GM12801 (cell line): ENCODE data around the gene TBRG4.

Source experiments
- CTCF ChIP-seq: IDR thresholded peaks from one replicate; pipeline ENCODE4 v1.5.1; 2011; ENCODE audit warnings: control low read depth; ENCODE audit not compliant: insufficient read length; ENCODE audit errors: extremely low read depth

TBRG4 gene

DNA sequence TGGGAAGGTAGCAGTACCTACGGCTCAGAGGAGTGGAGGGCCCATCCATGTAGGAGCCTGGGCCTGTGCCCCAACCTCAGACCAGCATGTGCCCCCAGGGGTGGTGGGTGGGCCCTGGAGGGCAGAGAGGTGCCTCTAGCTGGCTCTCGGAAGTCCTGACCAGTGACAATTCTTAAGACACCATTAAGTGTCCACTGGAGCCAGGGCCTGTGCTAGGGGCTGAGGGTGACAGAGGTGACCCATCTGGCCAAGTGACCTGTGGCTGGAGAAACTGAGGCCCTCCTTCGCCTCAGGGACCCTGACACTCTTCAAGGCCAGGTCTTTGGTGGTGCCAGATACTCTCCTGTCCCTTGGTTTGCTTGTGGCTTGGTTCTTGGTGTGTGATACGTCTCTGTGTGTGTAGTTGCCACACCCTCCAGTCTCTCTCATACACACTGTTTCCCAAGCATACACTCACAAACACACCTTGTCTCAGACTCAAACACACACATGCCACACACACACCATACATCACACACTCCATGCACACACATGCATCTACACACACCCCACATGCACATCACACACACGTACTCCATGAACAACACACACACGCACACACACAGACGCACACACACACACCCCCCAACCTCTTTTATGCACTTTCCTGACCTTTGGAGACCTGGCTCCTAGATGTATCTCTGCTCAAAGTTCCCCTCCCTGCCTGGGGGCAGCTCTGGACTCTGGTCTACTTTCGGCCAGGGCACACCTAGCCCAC lies 45.2 kb upstream of the TBRG4 start:
- TF ChIP-seq CTCF = no peak

GRCh38 chr7:45155941-45156340 lies 44.4 kb upstream of the TBRG4 start:
- no peak for TF ChIP-seq CTCF

DNA sequence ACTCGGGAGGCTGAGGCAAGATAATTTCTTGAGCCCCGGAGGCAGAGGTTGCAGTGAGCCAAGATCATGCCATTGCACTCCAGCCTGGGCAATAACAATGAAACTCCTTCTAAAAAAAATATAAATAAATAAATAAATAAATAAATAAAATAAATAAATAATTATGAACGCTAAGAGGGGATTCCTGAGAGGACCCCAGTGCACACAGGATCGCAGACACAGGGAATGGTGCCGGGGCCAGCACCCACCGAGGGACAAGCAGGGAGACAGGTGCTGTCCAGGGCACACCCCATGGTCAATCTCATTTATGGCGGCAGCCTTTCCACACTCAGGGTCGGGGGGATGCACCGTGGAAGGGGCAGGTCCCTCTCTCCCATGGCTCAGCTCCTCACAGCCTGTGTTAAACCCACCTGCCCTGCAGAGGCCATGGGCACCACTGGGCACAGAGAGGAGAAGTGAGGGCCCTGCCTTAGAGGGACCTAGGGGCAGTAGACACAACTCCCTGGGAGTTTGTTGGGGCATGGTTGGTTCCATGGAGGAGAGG lies 43.9 kb upstream of the TBRG4 start:
- no peak for TF ChIP-seq CTCF

- no peak for TF ChIP-seq CTCF
Observed at GRCh38 chr7:45153233-45153632, 41.7 kb upstream of the TBRG4 start.

- TF ChIP-seq CTCF = no peak
Observed at GRCh38 chr7:45151967-45152366, 40.5 kb upstream of the TBRG4 start.

GRCh38 chr7:45151131-45151684 lies 39.7 kb upstream of the TBRG4 start:
- no peak for TF ChIP-seq CTCF

DNA sequence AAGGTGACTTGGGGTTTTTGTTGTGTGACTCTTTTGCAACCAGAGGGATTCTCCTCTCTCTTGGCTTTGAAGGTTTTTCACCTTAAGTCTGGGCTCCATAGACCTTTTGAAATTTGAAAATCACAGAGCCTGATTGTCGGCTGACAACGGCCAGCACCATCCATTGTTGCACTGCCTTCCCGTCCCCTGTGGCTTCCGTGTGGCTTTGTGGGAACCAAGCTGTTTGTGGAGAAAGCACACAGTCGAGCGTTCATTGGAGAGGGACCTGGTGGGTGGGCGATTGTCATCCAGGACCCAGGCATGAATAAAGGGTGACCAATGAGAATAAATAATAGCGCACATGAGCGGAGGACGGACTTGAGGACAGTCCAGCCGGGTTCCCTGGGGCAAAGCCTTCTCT lies 38.7 kb upstream of the TBRG4 start:
- TF ChIP-seq CTCF = no peak
